GM19438 (cell line): ENCODE measurements around the gene PDPR.
"Not testable (repeated sequence)": the region's sequence is repeated elsewhere in the genome, so short reads cannot be mapped to it uniquely, and the experiment has no call there.

Experiments
- ATAC-seq: cut with Tn5 transposase; IDR thresholded peaks from one replicate; pipeline ENCODE4 v1.9.1; 2021; ENCODE audit warnings: low read depth; ENCODE audit not compliant: unreplicated experiment

PDPR gene

GRCh38 chr16:70160388-70160787, 46.3 kb downstream of the PDPR start:
- no peak for ATAC-seq

- no peak for ATAC-seq
These were observed 46.7 kb downstream of the PDPR start for GRCh38 chr16:70160821-70161220.

- no peak for ATAC-seq
These were observed 47.2 kb downstream of the PDPR start for GRCh38 chr16:70161350-70161749.

GRCh38 chr16:70162041-70162451, 47.9 kb downstream of the PDPR start:
- ATAC-seq = no peak

GRCh38 chr16:70163596-70163995, 49.5 kb downstream of the PDPR start:
- no peak for ATAC-seq

- not testable (repeated sequence) for ATAC-seq
These were observed 52.6 kb downstream of the PDPR start for GRCh38 chr16:70166688-70167087.

- ATAC-seq = not testable (repeated sequence)
These were observed 59.2 kb downstream of the PDPR start, which contains the start of gene CLEC18C for GRCh38 chr16:70173212-70173837. Gene CLEC18C, plus strand, starts transcription at chr16:70173787. Its CDS starts 492 bp downstream, at chr16:70174279.

GRCh38 chr16:70173916-70174315, 59.8 kb downstream of the PDPR start:
- ATAC-seq = not testable (repeated sequence)

GRCh38 chr16:70174387-70174932, 60.3 kb downstream of the PDPR start:
- not testable (repeated sequence) for ATAC-seq

GRCh38 chr16:70187858-70188607, 73.9 kb downstream of the PDPR start:
- peak; percentile 61 for ATAC-seq

GRCh38 chr16:70188608-70188915, 74.4 kb downstream of the PDPR start:
- ATAC-seq = not testable (repeated sequence)

- not testable (repeated sequence) for ATAC-seq
These were observed 76.4 kb downstream of the PDPR start for GRCh38 chr16:70190574-70190973.

- ATAC-seq = not testable (repeated sequence)
These were observed 82.7 kb downstream of the PDPR start for GRCh38 chr16:70196683-70197300.

- ATAC-seq = not testable (repeated sequence)
These were observed 83.5 kb downstream of the PDPR start for GRCh38 chr16:70197611-70198010.

GRCh38 chr16:70198230-70198629, 84.1 kb downstream of the PDPR start:
- ATAC-seq = not testable (repeated sequence)

GRCh38 chr16:70198666-70199065, 84.5 kb downstream of the PDPR start:
- not testable (repeated sequence) for ATAC-seq

GRCh38 chr16:70199170-70199569, 85.0 kb downstream of the PDPR start:
- not testable (repeated sequence) for ATAC-seq

GRCh38 chr16:70200063-70200462, 85.9 kb downstream of the PDPR start:
- ATAC-seq = not testable (repeated sequence)

- ATAC-seq = not testable (repeated sequence)
These were observed 89.4 kb downstream of the PDPR start for GRCh38 chr16:70203508-70203907.

- ATAC-seq = not testable (repeated sequence)
These were observed 89.9 kb downstream of the PDPR start for GRCh38 chr16:70204010-70204409.
